ENCODE measurements around the gene PCDHGA8.
"Not testable (repeated sequence)": the region's sequence is repeated elsewhere in the genome, so short reads cannot be mapped to it uniquely, and the experiment has no call there.

The PCDHGA8 gene

DNA sequence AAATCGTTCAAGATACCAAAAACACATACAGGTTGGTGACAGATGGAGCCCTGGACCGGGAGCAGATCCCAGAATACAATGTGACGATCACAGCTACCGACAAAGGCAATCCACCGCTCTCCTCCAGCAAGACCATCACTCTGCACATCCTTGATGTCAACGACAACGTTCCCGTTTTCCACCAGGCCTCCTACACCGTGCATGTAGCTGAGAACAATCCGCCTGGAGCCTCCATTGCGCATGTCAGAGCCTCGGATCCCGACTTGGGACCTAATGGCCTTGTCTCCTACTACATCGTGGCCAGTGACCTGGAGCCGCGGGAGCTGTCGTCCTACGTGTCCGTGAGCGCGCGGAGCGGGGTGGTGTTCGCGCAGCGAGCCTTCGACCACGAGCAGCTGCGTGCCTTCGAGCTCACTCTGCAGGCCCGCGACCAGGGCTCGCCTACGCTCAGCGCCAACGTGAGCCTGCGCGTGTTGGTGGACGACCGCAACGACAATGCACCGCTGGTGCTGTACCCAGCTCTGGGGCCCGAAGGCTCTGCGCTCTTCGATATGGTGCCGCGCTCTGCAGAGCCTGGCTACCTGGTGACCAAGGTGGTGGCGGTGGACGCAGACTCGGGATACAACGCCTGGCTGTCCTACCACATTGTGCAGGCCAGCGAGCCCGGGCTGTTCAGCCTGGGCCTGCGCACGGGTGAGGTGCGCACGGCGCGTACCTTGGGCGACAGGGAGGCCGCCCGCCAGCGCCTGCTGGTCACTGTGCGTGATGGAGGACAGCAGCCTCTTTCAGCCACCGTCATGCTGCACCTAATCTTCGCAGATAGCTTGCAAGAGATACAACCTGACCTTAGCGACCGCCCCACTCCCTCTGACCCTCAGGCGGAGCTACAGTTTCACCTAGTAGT lies 20.6 kb upstream of the PCDHGA8 start:
- no peak for DNase-seq (ENCODE audit: low spot score)

DNA sequence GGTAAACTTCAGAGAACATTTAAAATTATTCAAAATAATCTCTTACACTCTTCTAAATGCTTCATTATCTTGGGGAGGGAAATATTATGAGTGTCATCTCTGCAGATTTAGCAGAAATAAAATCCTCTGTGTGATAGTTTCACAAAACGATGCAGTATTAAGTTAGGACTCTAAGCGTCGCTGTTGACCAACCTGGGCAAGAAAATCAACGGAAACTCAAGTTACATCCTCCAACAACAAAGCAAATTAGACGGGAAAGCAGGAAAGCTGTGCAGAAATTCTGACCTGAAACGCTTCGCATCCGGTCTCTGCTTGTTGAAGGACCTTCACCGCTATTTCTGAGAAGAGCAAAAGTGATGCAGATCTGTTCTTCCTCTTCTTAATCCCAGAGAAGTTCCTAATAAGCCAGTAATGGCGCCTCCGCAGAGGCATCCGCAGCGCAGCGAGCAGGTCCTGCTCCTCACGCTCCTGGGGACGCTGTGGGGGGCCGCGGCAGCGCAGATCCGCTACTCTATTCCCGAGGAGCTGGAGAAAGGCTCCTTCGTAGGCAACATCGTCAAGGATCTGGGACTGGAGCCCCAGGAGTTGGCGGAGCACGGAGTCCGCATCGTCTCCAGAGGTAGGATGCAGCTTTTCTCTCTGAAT lies 18.6 kb upstream of the PCDHGA8 start, which contains the start of gene PCDHGA6:
Gene PCDHGA6, plus strand, starts transcription at position 219 of the 645 bp plus-strand sequence. Its CDS starts 193 bp downstream, at position 412.
- no peak for DNase-seq (ENCODE audit: low spot score)

- no peak for DNase-seq (ENCODE audit: low spot score)
Observed at GRCh38 chr5:141374627-141375026, 17.8 kb upstream of the PCDHGA8 start.

GRCh38 chr5:141375444-141376155 lies 16.8 kb upstream of the PCDHGA8 start:
- not testable (repeated sequence) for DNase-seq (ENCODE audit: low spot score)

GRCh38 chr5:141382469-141383294 lies 9.8 kb upstream of the PCDHGA8 start, which contains the start of gene PCDHGA7:
Gene PCDHGA7, plus strand, starts transcription at chr5:141382742. Its CDS starts 158 bp downstream, at chr5:141382900.
- no peak for DNase-seq (ENCODE audit: low spot score)

DNA sequence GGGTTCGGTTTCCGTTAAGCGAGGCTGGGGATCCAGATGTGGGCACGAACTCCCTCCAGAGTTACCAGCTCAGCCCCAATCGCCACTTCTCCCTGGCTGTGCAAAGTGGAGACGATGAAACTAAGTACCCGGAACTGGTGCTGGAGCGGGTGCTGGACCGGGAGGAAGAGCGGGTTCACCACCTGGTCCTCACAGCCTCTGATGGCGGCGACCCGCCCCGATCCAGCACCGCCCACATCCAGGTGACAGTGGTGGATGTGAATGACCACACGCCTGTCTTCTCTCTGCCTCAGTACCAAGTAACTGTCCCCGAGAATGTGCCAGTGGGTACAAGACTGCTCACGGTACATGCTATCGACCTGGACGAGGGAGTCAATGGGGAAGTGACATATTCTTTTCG lies 9.1 kb upstream of the PCDHGA8 start:
- DNase-seq (ENCODE audit: low spot score) = no peak

DNA sequence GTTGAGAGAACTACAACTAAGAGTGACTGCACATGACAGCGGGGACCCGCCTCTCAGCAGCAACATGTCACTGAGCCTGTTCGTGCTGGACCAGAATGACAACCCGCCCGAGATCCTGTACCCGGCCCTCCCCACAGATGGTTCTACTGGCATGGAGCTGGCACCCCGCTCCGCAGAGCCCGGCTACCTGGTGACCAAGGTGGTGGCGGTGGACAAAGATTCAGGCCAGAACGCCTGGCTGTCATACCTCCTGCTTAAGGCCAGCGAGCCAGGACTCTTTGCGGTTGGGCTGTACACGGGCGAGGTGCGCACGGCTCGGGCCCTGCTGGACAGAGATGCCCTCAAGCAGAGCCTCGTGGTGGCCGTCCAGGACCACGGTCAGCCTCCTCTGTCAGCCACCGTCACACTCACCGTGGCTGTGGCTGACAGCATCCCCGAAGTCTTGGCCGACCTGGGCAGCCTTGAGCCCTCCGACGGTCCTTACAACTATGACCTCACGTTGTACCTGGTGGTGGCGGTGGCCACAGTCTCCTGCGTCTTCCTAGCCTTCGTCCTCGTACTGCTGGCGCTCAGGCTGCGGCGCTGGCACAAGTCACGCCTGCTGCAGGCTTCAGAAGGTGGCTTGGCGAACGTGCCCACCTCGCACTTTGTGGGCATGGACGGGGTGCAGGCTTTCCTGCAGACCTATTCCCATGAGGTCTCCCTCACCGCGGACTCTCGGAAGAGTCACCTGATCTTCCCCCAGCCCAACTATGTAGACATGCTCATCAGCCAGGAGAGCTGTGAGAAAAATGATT lies 7.8 kb upstream of the PCDHGA8 start:
- DNase-seq (ENCODE audit: low spot score) = no peak

DNA sequence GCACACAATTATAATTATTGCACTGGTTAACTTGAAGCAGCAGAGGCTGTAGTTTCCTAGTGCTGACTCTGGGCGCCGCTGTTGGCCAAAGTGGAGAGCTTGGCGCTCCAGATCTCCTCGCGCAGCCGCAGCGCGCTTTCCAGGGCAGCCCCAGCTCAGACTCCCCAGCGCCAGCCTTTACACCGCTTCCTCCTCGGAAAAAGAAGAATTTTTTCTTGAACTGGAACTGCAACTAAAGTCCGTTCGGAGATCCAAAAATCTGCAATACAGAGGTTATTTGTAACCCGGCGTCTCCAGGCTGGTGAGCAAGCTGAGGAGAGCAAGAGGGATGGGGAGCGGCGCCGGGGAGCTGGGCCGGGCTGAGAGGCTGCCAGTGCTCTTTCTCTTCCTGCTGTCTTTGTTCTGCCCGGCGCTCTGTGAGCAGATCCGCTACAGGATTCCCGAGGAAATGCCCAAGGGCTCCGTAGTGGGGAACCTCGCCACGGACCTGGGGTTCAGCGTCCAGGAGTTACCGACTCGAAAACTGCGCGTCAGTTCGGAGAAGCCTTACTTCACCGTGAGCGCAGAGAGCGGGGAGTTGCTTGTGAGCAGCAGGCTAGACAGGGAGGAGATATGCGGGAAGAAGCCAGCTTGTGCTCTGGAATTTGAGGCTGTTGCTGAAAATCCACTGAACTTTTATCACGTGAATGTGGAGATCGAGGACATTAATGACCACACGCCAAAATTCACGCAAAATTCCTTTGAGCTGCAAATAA lies 4.7 kb upstream of the PCDHGA8 start, which contains the start of gene PCDHGB4:
Gene PCDHGB4, plus strand, starts transcription at position 142 of the 755 bp plus-strand sequence. Its CDS starts 187 bp downstream, at position 329.
- not testable (repeated sequence) for DNase-seq (ENCODE audit: low spot score)

DNA sequence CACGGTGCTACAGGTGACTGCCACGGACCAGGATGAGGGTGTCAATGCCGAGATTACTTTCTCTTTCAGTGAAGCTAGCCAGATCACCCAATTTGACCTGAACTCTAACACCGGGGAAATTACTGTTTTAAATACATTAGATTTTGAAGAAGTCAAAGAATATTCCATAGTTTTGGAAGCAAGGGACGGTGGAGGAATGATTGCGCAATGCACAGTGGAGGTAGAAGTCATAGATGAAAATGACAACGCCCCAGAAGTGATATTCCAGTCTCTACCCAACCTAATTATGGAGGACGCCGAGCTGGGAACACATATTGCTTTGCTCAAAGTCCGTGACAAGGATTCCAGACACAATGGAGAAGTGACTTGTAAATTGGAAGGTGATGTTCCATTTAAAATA lies 3.8 kb upstream of the PCDHGA8 start:
- DNase-seq (ENCODE audit: low spot score) = no peak

DNA sequence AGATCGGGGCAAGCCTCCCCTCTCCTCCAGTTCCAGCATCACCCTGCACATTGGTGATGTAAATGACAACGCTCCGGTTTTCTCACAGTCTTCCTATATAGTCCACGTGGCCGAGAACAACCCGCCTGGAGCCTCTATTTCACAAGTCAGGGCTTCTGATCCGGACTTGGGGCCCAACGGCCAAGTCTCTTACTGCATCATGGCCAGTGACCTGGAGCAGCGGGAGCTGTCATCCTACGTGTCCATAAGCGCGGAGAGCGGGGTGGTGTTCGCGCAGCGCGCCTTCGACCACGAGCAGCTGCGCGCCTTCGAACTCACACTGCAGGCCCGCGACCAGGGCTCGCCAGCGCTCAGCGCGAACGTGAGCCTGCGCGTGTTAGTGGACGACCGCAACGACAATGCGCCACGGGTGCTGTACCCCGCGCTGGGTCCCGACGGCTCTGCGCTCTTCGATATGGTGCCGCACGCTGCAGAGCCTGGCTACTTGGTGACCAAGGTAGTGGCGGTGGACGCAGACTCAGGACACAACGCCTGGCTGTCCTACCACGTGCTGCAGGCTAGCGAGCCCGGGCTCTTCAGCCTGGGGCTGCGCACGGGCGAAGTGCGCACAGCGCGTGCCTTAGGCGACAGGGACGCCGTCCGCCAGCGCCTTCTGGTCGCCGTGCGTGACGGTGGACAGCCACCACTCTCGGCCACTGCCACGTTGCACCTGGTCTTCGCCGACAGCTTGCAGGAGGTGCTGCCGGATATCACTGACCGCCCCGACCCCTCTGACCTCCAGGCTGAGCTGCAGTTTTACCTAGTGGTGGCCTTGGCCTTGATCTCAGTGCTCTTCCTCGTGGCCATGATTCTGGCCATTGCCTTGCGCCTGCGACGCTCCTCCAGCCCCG lies 3.0 kb upstream of the PCDHGA8 start:
- DNase-seq (ENCODE audit: low spot score) = no peak

DNA sequence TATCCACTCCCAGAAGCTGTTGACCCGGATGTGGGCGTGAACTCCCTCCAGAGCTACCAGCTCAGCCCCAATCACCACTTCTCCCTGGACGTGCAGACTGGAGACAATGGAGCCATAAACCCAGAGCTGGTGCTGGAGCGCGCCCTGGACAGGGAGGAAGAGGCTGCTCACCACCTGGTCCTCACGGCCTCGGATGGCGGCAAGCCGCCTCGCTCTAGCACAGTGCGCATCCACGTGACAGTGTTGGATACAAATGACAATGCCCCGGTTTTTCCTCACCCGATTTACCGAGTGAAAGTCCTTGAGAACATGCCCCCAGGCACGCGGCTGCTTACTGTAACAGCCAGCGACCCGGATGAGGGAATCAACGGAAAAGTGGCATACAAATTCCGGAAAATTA lies 834 bp downstream of the PCDHGA8 start:
- DNase-seq (ENCODE audit: low spot score) = no peak

DNA sequence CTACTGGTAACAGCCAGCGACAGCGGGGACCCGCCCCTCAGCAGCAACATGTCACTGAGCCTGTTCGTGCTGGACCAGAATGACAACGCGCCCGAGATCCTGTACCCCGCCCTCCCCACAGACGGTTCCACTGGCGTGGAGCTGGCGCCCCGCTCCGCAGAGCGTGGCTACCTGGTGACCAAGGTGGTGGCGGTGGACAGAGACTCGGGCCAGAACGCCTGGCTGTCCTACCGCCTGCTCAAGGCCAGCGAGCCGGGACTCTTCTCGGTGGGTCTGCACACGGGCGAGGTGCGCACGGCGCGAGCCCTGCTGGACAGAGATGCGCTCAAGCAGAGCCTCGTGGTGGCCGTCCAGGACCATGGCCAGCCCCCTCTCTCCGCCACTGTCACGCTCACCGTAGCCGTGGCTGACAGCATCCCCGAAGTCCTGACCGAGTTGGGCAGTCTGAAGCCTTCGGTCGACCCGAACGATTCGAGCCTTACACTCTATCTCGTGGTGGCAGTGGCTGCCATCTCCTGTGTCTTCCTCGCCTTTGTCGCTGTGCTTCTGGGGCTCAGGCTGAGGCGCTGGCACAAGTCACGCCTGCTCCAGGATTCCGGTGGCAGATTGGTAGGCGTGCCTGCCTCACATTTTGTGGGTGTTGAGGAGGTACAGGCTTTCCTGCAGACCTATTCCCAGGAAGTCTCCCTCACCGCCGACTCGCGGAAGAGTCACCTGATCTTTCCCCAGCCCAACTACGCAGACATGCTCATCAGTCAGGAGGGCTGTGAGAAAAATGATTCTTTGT lies 2.2 kb downstream of the PCDHGA8 start:
- DNase-seq (ENCODE audit: low spot score) = not testable (repeated sequence)

DNA sequence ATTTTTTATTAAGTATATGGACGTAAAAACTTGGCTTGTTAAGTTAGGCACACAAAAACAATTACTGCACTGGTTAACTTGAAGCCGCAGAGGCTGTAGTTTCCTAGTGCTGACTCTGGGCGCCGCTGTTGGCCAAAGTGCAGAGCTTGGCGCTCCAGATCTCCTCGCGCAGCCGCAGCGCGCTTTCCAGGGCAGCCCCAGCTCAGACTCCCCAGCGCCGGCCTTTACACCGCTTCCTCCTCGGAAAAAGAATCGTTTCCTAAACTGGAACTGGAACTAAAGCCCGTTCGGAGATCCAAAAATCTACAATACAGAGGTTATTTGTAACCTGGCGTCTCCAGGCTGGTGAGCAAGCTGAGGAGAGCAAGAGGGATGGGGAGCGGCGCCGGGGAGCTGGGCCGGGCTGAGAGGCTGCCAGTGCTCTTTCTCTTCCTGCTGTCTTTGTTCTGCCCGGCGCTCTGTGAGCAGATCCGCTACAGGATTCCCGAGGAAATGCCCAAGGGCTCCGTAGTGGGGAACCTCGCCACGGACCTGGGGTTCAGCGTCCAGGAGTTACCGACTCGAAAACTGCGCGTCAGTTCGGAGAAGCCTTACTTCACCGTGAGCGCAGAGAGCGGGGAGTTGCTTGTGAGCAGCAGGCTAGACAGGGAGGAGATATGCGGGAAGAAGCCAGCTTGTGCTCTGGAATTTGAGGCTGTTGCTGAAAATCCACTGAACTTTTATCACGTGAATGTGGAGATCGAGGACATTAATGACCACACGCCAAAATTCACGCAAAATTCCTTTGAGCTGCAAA lies 5.5 kb downstream of the PCDHGA8 start, which contains the start of gene PCDHGB5:
Gene PCDHGB5, plus strand, starts transcription at position 192 of the 796 bp plus-strand sequence. Its CDS starts 181 bp downstream, at position 373.
- not testable (repeated sequence) for DNase-seq (ENCODE audit: low spot score)

DNA sequence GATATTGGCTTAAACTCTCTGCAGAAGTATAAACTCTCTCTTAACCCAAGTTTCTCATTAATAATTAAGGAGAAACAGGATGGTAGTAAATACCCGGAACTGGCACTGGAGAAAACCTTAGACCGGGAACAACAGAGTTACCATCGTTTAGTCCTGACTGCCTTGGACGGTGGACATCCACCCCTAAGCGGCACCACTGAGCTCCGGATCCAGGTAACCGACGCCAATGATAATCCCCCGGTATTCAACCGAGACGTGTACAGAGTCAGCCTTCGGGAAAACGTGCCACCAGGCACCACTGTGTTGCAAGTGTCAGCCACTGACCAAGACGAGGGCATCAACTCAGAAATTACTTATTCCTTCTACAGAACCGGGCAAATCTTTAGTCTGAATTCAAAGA lies 6.2 kb downstream of the PCDHGA8 start:
- no peak for DNase-seq (ENCODE audit: low spot score)

DNA sequence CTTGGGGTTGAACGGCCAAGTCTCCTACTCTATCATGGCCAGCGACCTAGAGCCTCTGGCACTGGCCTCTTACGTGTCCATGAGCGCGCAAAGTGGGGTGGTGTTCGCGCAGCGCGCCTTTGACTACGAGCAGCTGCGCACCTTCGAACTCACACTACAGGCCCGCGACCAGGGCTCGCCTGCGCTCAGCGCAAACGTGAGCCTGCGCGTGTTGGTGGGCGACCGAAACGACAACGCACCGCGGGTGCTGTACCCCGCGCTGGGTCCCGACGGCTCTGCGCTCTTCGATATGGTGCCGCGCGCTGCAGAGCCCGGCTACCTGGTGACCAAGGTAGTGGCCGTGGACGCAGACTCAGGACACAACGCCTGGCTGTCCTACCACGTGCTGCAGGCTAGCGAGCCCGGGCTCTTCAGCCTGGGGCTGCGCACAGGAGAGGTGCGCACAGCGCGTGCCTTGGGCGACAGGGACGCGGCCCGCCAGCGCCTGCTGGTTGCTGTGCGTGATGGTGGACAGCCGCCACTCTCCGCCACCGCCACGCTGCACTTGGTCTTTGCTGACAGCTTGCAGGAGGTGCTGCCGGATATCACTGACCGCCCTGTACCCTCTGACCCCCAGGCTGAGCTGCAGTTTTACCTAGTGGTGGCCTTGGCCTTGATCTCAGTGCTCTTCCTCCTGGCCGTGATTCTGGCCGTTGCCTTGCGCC lies 7.3 kb downstream of the PCDHGA8 start:
- no peak for DNase-seq (ENCODE audit: low spot score)

GRCh38 chr5:141402553-141403243 lies 10.3 kb downstream of the PCDHGA8 start, which contains the start of gene PCDHGA9:
Gene PCDHGA9, plus strand, starts transcription at chr5:141402778. Its CDS starts 175 bp downstream, at chr5:141402953.
- DNase-seq (ENCODE audit: low spot score) = no peak

Data from putamen (tissue), 1 donor.